AG09319 (cell line): Measurements from ENCODE around the gene CLCN4.

Experiments
- DNase-seq: peaks from one replicate; pipeline ENCODE4 v3.0.0-alpha.2; 2010; ENCODE audit warnings: low read depth; ENCODE audit errors: extremely low read depth
- CTCF ChIP-seq: IDR thresholded peaks from 2 replicates; pipeline ENCODE4 v1.5.1; 2011; ENCODE audit warnings: low read depth, mild to moderate bottlenecking, inconsistent platforms, low read length, moderate library complexity

The CLCN4 gene

GRCh38 chrX:10217198-10217597 is 60.4 kb downstream of the CLCN4 start:
- DNase-seq, result no peak
- no peak for TF ChIP-seq CTCF

GRCh38 chrX:10221651-10222050 is 64.9 kb downstream of the CLCN4 start:
- no peak for TF ChIP-seq CTCF
- no peak for DNase-seq

- TF ChIP-seq CTCF, result no peak
- no peak for DNase-seq
Measured at GRCh38 chrX:10223276-10223675, 66.5 kb downstream of the CLCN4 start.

GRCh38 chrX:10223781-10224180 is 67.0 kb downstream of the CLCN4 start:
- DNase-seq, result no peak
- TF ChIP-seq CTCF, result no peak

GRCh38 chrX:10230222-10230621 is 73.4 kb downstream of the CLCN4 start:
- no peak for TF ChIP-seq CTCF
- DNase-seq, result no peak

GRCh38 chrX:10231461-10231860 is 74.7 kb downstream of the CLCN4 start:
- TF ChIP-seq CTCF, result no peak
- DNase-seq, result no peak

- TF ChIP-seq CTCF, result no peak
- DNase-seq, result no peak
Measured at GRCh38 chrX:10233173-10233572, 76.4 kb downstream of the CLCN4 start.
